ENCODE results near the gene IER3IP1.

Gene IER3IP1

GRCh38 chr18:47172476-47172875, 3.7 kb downstream of the IER3IP1 start:
- ATAC-seq: no peak
- TF ChIP-seq SNAI2 (CRISPR knock-in tag; IDR thresholded peaks at IDR 0.05) (no peak), ZFP30 (CRISPR knock-in tag; IDR thresholded peaks at IDR 0.05) (no peak), ZC3H10 (CRISPR knock-in tag; IDR thresholded peaks at IDR 0.05) (no peak), ZFP3 (CRISPR knock-in tag; IDR thresholded peaks at IDR 0.05) (no peak), ARNTL (CRISPR knock-in tag; IDR thresholded peaks at IDR 0.05; ENCODE audit: borderline replicate concordance, low read depth) (no peak), ZNF565 (CRISPR knock-in tag; conservative IDR thresholded peaks at IDR 0.05; ENCODE audit: low read depth) (no peak), TSHZ2 (CRISPR knock-in tag; IDR thresholded peaks at IDR 0.05) (no peak), CSRNP3 (CRISPR knock-in tag; IDR thresholded peaks at IDR 0.05) (no peak), TOX (CRISPR knock-in tag; IDR thresholded peaks at IDR 0.05; ENCODE audit: borderline replicate concordance) (no peak), ZNF8 (CRISPR knock-in tag; IDR thresholded peaks at IDR 0.05) (no peak), GLIS3 (CRISPR knock-in tag; IDR thresholded peaks at IDR 0.05) (no peak), PPARA (CRISPR knock-in tag; IDR thresholded peaks at IDR 0.05; ENCODE audit: borderline replicate concordance) (no peak), CREB5 (CRISPR knock-in tag; IDR thresholded peaks at IDR 0.05; ENCODE audit: low read depth) (no peak), RARB (CRISPR knock-in tag; IDR thresholded peaks at IDR 0.05) (no peak), CSDC2 (CRISPR knock-in tag; IDR thresholded peaks at IDR 0.05) (no peak), BACH2 (CRISPR knock-in tag; IDR thresholded peaks at IDR 0.05; ENCODE audit: borderline replicate concordance) (no peak), ESRRG (CRISPR knock-in tag; IDR thresholded peaks at IDR 0.05) (no peak)

- no peak for ATAC-seq
- no peak for TF ChIP-seq SNAI2 (CRISPR knock-in tag; IDR thresholded peaks at IDR 0.05)
- TF ChIP-seq ZFP3 (CRISPR knock-in tag; IDR thresholded peaks at IDR 0.05): no peak
- no peak for TF ChIP-seq CREB5 (CRISPR knock-in tag; IDR thresholded peaks at IDR 0.05; ENCODE audit: low read depth)
- no peak for TF ChIP-seq CSRNP3 (CRISPR knock-in tag; IDR thresholded peaks at IDR 0.05)
- TF ChIP-seq TSHZ2 (CRISPR knock-in tag; IDR thresholded peaks at IDR 0.05): no peak
- no peak for TF ChIP-seq TCF4 (CRISPR knock-in tag; IDR thresholded peaks at IDR 0.05; ENCODE audit: borderline replicate concordance)
- no peak for TF ChIP-seq CSDC2 (CRISPR knock-in tag; IDR thresholded peaks at IDR 0.05)
- no peak for TF ChIP-seq BACH2 (CRISPR knock-in tag; IDR thresholded peaks at IDR 0.05; ENCODE audit: borderline replicate concordance)
- TF ChIP-seq ZC3H10 (CRISPR knock-in tag; IDR thresholded peaks at IDR 0.05): no peak
- no peak for TF ChIP-seq ARNTL (CRISPR knock-in tag; IDR thresholded peaks at IDR 0.05; ENCODE audit: borderline replicate concordance, low read depth)
- no peak for TF ChIP-seq OSR1 (CRISPR knock-in tag; IDR thresholded peaks at IDR 0.05)
- TF ChIP-seq ZFP30 (CRISPR knock-in tag; IDR thresholded peaks at IDR 0.05): no peak
- no peak for TF ChIP-seq RARB (CRISPR knock-in tag; IDR thresholded peaks at IDR 0.05)
- no peak for TF ChIP-seq ISL1 (CRISPR knock-in tag; IDR thresholded peaks at IDR 0.05)
- TF ChIP-seq ZNF70 (CRISPR knock-in tag; IDR thresholded peaks at IDR 0.05): no peak
- TF ChIP-seq GLIS3 (CRISPR knock-in tag; IDR thresholded peaks at IDR 0.05): no peak
- TF ChIP-seq PATZ1 (CRISPR knock-in tag; IDR thresholded peaks at IDR 0.05; ENCODE audit: borderline replicate concordance): no peak
- no peak for TF ChIP-seq POU6F1 (CRISPR knock-in tag; IDR thresholded peaks at IDR 0.05; ENCODE audit: borderline replicate concordance, low read depth)
- TF ChIP-seq ZNF565 (CRISPR knock-in tag; conservative IDR thresholded peaks at IDR 0.05; ENCODE audit: low read depth): no peak
Measured at GRCh38 chr18:47168913-47169312, 7.3 kb downstream of the IER3IP1 start.
